Prostate gland (tissue), 2 donors: ENCODE data around the gene IRX4. TPM values are rescaled to one million over a fixed set of nuclear protein-coding genes. Genes with fewer than 3 reads are reported as not detected.
"Not testable (repeated sequence)": the region's sequence is repeated elsewhere in the genome, so short reads cannot be mapped to it uniquely, and the experiment has no call there.

ENCODE experiments used
- DNase-seq: peaks from one replicate; pipeline ENCODE4 v3.0.0-alpha.2; 2019; ENCODE audit warnings: low spot score
- H3K27ac ChIP-seq, 2 donors: fragments of 200-600 bp; sonication (generic); 2 replicates each; pipeline ENCODE4 v1.5.1; 2017 to 2019
- H3K27me3 ChIP-seq: fragments of 200-600 bp; sonication (generic); replicated peaks from 2 replicates; pipeline ENCODE4 v1.5.1; 2019; ENCODE audit not compliant: insufficient read depth
- H3K36me3 ChIP-seq, 2 donors: fragments of 200-600 bp; sonication (generic); 1 replicate in 1 of 2; 2 replicates in 1 of 2; pipeline versions ENCODE4 v1.5.1 to v1.8.1; 2017 to 2019
- H3K4me1 ChIP-seq: fragments of 200-600 bp; sonication (generic); replicated peaks from 2 replicates; pipeline ENCODE4 v1.5.1; 2019
- H3K4me3 ChIP-seq, 2 donors: fragments of 200-600 bp; sonication (generic); 2 replicates each; pipeline ENCODE4 v1.5.1; 2017 to 2019
- H3K9me3 ChIP-seq: fragments of 200-600 bp; sonication (generic); 2 replicates; pipeline ENCODE4 v1.5.1; 2017
- CTCF ChIP-seq, 4 experiments: fragments of 200-600 bp in 2 of 4; fragments of 450-650 bp in 2 of 4; sonication (generic) in 2 of 4; IDR thresholded peaks; 1 replicate in 3 of 4; 2 replicates in 1 of 4; pipeline ENCODE4 v1.5.1; 2016 to 2019; ENCODE audit warnings: antibody characterized with exemption in 4 of 4, mild to moderate bottlenecking in 2 of 4, moderate library complexity in 2 of 4
- POLR2A ChIP-seq: fragments of 450-650 bp; IDR thresholded peaks from one replicate; pipeline ENCODE4 v1.6.1; 2016; ENCODE audit warnings: antibody characterized with exemption, mild to moderate bottlenecking
- POLR2AphosphoS5 ChIP-seq: sonication (generic); formaldehyde crosslinking; IDR thresholded peaks from one replicate; pipeline ENCODE4 v1.6.1; 2017; ENCODE audit warnings: antibody characterized with exemption
- WGBS: methylation state at CpG from one replicate; pipeline ENCODE4 v1.1.5; 2018; 5-methylcytosine and 5-hydroxymethylcytosine counted together
- intact Hi-C: fragments of 100-400 bp; cut with DNase I; formaldehyde crosslinking; loops from one replicate; pipeline ENCODE4 v1.14.2; 2022
- total RNA-seq, 2 donors: library from RNA; depleted of rRNA; stranded (reverse); fragments of >200 nt; gene quantifications; one replicate each; pipeline ENCODE4 v1.1.0, GENCODE V29; 2016

The IRX4 gene
- total RNA-seq, 2 donors from 2014 or later = 1.8 to 30.0 TPM

GRCh38 chr5:1873243-1873959 lies 9.3 kb downstream of the IRX4 start:
- WGBS = 53% methylated on average over 13 of the region's 13 CpGs
- H3K4me1 ChIP-seq = no peaks in the 10 kb centered on the region
- H3K27me3 ChIP-seq = peaks cover 24% of the 10 kb centered on the region
- no peak overlapping the region for H3K4me3 ChIP-seq
- no peak for DNase-seq
- no peaks in the 10 kb centered on the region for H3K36me3 ChIP-seq
- no peak overlapping the region for H3K27ac ChIP-seq
- TF ChIP-seq CTCF (IDR thresholded peaks at IDR 0.05) (no peak), POLR2AphosphoS5 (no peak), POLR2A (no peak)
- H3K9me3 ChIP-seq = no peaks in the 10 kb centered on the region
- intact Hi-C loops = no loop called here

- no peak for DNase-seq
- WGBS = 77% methylated on average over 14 of the region's 14 CpGs
- no peaks in the 10 kb centered on the region for H3K36me3 ChIP-seq
- intact Hi-C loops = no loop called here
- H3K27ac ChIP-seq = no peak overlapping the region
- no peaks in the 10 kb centered on the region for H3K9me3 ChIP-seq
- no peak overlapping the region for H3K4me3 ChIP-seq
- TF ChIP-seq POLR2A (no peak), POLR2AphosphoS5 (no peak), CTCF (IDR thresholded peaks at IDR 0.05) (no peak)
- H3K27me3 ChIP-seq = peaks cover 11% of the 10 kb centered on the region
- no peaks in the 10 kb centered on the region for H3K4me1 ChIP-seq
Observed at GRCh38 chr5:1871441-1871840, 11.3 kb downstream of the IRX4 start.

- H3K27me3 ChIP-seq, H3K27ac ChIP-seq, H3K9me3 ChIP-seq, intact Hi-C loops, H3K36me3 ChIP-seq, H3K4me1 ChIP-seq, H3K4me3 ChIP-seq, DNase-seq: not testable (repeated sequence)
- 89% methylated on average over 21 of the region's 21 CpGs for whole genome bisulfite sequencing
Observed at GRCh38 chr5:1870435-1871272, 12.1 kb downstream of the IRX4 start.

- Histone ChIP-seq H3K9me3 (no peaks in the 10 kb centered on the region), H3K27ac (no peak overlapping the region), H3K4me1 (no peaks in the 10 kb centered on the region), H3K4me3 (no peak overlapping the region), H3K36me3 (no peaks in the 10 kb centered on the region), H3K27me3 (peaks cover 3% of the 10 kb centered on the region)
- no peak for DNase-seq
- TF ChIP-seq POLR2AphosphoS5 (no peak), CTCF (IDR thresholded peaks at IDR 0.05) (no peak), POLR2A (no peak)
- intact Hi-C loops = no loop called here
- WGBS = 75% methylated on average over 19 of the region's 19 CpGs
Observed at GRCh38 chr5:1868886-1869475, 13.7 kb downstream of the IRX4 start.

GRCh38 chr5:1867815-1868143 lies 14.9 kb downstream of the IRX4 start:
- DNase-seq = no peak
- no peak overlapping the region for H3K27ac ChIP-seq
- WGBS = 67% methylated on average over 20 of the region's 20 CpGs
- H3K27me3 ChIP-seq = no peaks in the 10 kb centered on the region
- intact Hi-C loops = no loop called here
- H3K9me3 ChIP-seq = no peaks in the 10 kb centered on the region
- TF ChIP-seq CTCF (IDR thresholded peaks at IDR 0.05) (no peak), POLR2A (no peak), POLR2AphosphoS5 (no peak)
- H3K4me1 ChIP-seq = no peaks in the 10 kb centered on the region
- no peak overlapping the region for H3K4me3 ChIP-seq
- no peaks in the 10 kb centered on the region for H3K36me3 ChIP-seq
